Left ventricle myocardium inferior (tissue), 1 donor: ENCODE data around the gene PRDM4. TPM values are rescaled to one million over a fixed set of nuclear protein-coding genes. Genes with fewer than 3 reads are reported as not detected.
A peak's percentile ranks its signal among the peaks of the same experiment; 100 is the strongest.

Experiments
- DNase-seq: peaks from one replicate; pipeline ENCODE4 v3.0.0-alpha.2; 2020
- H3K27ac ChIP-seq: fragments of 200-600 bp; replicated peaks from 2 replicates; pipeline ENCODE4 v1.8.0; 2021
- H3K27me3 ChIP-seq: fragments of 200-600 bp; 2 replicates; pipeline ENCODE4 v1.8.0; 2021; ENCODE audit warnings: low read depth
- H3K36me3 ChIP-seq: fragments of 200-600 bp; 2 replicates; pipeline ENCODE4 v1.8.0; 2021
- H3K4me1 ChIP-seq: fragments of 200-600 bp; 2 replicates; pipeline ENCODE4 v1.8.0; 2021
- H3K4me3 ChIP-seq: fragments of 200-600 bp; 2 replicates; pipeline ENCODE4 v1.8.0; 2021; ENCODE audit warnings: mild to moderate bottlenecking, moderate library complexity
- H3K9me3 ChIP-seq: fragments of 200-600 bp; replicated peaks from 2 replicates; pipeline ENCODE4 v1.8.0; 2021
- CTCF ChIP-seq: fragments of 200-600 bp; IDR thresholded peaks from 2 replicates; pipeline ENCODE4 v1.8.0; 2021; ENCODE audit warnings: antibody characterized with exemption, mild to moderate bottlenecking, borderline replicate concordance
- intact Hi-C: fragments of 100-400 bp; cut with micrococcal nuclease; formaldehyde crosslinking; loops from one replicate; pipeline ENCODE4 v1.11.0; 2022
- total RNA-seq: library from RNA; stranded (reverse); fragmentation: NEBNext Ultra II Directional; extraction: Animal tissue kit (Norgen Biotek cat#: 25700); gene quantifications from one replicate; pipeline ENCODE4 v1.2.1, GENCODE V29; 2021
- donor health status: DM: no; HTN: yes; CAD: no; lungs with severe emphysema.

PRDM4 gene
- total RNA-seq, 1 donor from 2014 or later = 13.1 TPM

- Histone ChIP-seq H3K4me3 (no peak overlapping the region), H3K4me1 (peaks cover 11% of the 10 kb centered on the region), H3K36me3 (no peaks in the 10 kb centered on the region), H3K27me3 (peaks cover 7% of the 10 kb centered on the region), H3K27ac (no peak overlapping the region), H3K9me3 (no peaks in the 10 kb centered on the region)
- intact Hi-C loops = no loop called here
- no peak for DNase-seq
- TF ChIP-seq CTCF = no peak
These were observed 4.4 kb upstream of the PRDM4 start for GRCh38 chr12:107765316-107765715.

GRCh38 chr12:107764626-107765025 is 3.7 kb upstream of the PRDM4 start:
- TF ChIP-seq CTCF = no peak
- Histone ChIP-seq H3K9me3 (no peaks in the 10 kb centered on the region), H3K4me3 (no peak overlapping the region), H3K27me3 (no peaks in the 10 kb centered on the region), H3K36me3 (no peaks in the 10 kb centered on the region), H3K4me1 (peaks cover 18% of the 10 kb centered on the region), H3K27ac (no peak overlapping the region)
- intact Hi-C loops = no loop called here
- DNase-seq = no peak

GRCh38 chr12:107762874-107763273 is 1.9 kb upstream of the PRDM4 start:
- no peaks in the 10 kb centered on the region for H3K36me3 ChIP-seq
- intact Hi-C loops = no loop called here
- no peak overlapping the region for H3K27ac ChIP-seq
- H3K4me1 ChIP-seq = peaks cover 34% of the 10 kb centered on the region
- no peak for TF ChIP-seq CTCF
- no peak for DNase-seq
- H3K27me3 ChIP-seq = no peaks in the 10 kb centered on the region
- H3K4me3 ChIP-seq = no peak overlapping the region
- no peaks in the 10 kb centered on the region for H3K9me3 ChIP-seq

GRCh38 chr12:107761502-107761904 is 566 bp upstream of the PRDM4 start:
- H3K4me1 ChIP-seq = peaks cover 37% of the 10 kb centered on the region
- H3K27ac ChIP-seq = peak overlapping the region; percentile 84
- no peaks in the 10 kb centered on the region for H3K9me3 ChIP-seq
- DNase-seq = no peak
- H3K36me3 ChIP-seq = peaks cover 5% of the 10 kb centered on the region
- H3K27me3 ChIP-seq = no peaks in the 10 kb centered on the region
- TF ChIP-seq CTCF = no peak
- peak overlapping the region; percentile 96 for H3K4me3 ChIP-seq
- intact Hi-C loops = no loop called here

- Histone ChIP-seq H3K4me1 (peaks cover 37% of the 10 kb centered on the region), H3K4me3 (peak overlapping the region; percentile 96), H3K27ac (peak overlapping the region; percentile 84), H3K27me3 (no peaks in the 10 kb centered on the region), H3K36me3 (peaks cover 17% of the 10 kb centered on the region), H3K9me3 (no peaks in the 10 kb centered on the region)
- DNase-seq = no peak
- no peak for TF ChIP-seq CTCF
- intact Hi-C loops = no loop called here
These were observed 629 bp downstream of the PRDM4 start for GRCh38 chr12:107760207-107760808.

- TF ChIP-seq CTCF = no peak
- Histone ChIP-seq H3K4me3 (peak overlapping the region; percentile 96), H3K9me3 (no peaks in the 10 kb centered on the region), H3K27me3 (no peaks in the 10 kb centered on the region), H3K4me1 (peaks cover 37% of the 10 kb centered on the region), H3K27ac (peak overlapping the region; percentile 84), H3K36me3 (peaks cover 26% of the 10 kb centered on the region)
- intact Hi-C loops = loop anchor here (5.0 kb wide), 1 partner anchor 67 kb away; no protein-coding TSS in a partner anchor
- DNase-seq = no peak
These were observed 1.5 kb downstream of the PRDM4 start for GRCh38 chr12:107759410-107759809.
